NCI-H187 treated with DMSO at 0.1 percent for 48 hours (cell line): Measurements from ENCODE around the gene PTPRE.

Experiments used
- DNase-seq: peaks from one replicate; lab custom pipeline; 2025; lab: John Stamatoyannopoulos, UW

Gene PTPRE

GRCh38 chr10:127952918-127953317 is 46.0 kb downstream of the PTPRE start:
- DNase-seq = no peak

DNA sequence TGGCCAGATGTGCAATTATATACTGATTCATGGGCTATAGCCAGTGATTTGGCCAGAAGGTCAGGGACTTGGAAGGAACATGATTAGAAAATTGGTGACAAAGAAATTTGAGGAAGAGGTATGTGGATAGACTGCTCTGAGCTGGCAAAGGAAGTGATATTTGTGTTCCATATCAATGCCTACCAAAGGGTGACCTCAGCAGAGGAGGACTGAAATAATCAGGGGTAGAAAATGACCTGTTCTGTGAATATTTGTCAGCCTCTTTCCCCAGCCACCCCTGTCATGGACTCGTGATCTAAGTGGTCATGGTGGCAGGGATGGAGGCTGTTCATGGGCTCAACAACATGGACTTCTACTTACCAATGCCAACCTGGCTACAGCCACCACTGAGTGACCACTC is 47.0 kb downstream of the PTPRE start:
- DNase-seq = no peak

DNA sequence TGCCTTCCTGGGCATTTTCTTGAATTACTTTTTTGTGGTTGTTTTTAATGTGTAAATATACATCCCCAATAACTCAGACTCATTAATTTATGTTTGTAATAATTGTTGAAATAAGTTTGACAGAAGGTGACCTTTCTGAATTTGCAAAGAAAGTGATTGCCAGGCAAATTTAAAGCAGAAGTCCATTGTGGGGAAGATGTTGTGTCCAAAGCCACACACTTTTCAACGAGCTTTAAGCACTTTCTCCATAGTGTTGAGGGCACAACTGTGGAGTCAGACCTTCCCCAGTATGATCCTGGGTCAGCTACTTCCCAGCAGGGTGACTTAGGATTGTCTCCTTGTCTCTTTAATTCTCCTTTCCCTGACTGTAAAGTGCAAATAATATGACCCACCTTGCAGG is 52.5 kb downstream of the PTPRE start:
- DNase-seq = no peak

DNA sequence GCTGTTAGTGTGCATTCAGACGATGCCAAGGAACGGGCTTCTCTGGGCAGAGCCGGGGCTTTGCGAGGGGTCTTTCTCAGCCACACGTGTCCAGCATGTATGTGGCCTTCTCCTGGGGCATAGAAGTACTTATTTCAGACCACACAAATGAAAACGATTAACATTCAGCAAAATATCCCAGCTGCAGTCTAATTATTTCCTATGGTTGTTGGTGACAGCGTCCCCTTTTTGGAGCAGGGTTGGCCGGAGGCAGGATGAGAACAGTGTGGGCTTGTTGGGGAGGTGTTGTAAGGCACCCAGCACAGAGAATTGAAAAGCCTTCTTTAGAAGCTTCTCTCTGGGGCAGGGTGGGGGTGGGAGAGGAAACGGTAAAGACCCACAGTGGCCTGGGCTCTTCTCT is 54.2 kb downstream of the PTPRE start:
- DNase-seq = no peak

DNA sequence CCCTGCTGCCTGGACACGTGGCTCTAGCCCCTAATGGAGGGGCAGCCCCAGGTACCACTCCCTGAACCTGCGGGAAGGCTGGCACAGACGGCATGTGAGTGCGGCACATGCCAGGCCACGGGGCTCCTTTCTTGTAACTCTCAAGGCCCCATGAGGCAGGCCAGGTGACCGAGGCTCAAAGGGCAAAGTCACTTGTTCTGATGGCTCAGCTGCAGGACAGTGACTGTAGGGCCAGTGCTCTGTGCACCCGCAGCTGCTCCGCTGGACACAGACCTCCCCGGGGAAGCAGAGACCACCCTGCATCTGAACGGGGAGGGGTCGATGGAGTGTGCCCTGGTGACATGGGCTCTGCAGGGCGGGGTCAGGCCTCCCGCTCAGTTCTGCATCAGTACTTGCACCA is 55.3 kb downstream of the PTPRE start:
- no peak for DNase-seq

DNA sequence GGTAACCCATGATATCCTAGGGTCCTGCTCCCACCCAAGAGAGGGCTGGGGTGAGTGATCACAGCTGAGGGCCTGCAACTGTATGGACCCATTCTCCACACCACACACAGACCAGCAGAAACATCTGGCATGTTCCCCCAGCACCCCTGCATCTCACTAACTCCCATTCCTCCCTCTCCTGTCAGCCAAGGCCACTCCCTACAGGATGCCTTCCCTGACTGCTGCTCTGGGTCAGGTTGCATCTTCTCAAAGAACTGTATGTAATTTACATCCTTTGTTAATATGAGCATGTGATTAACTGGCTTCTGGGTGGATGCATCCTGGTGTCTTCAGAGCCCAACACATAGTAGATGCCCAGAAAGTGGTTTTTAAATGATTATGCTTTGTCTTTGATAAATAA is 56.2 kb downstream of the PTPRE start:
- DNase-seq = no peak

DNA sequence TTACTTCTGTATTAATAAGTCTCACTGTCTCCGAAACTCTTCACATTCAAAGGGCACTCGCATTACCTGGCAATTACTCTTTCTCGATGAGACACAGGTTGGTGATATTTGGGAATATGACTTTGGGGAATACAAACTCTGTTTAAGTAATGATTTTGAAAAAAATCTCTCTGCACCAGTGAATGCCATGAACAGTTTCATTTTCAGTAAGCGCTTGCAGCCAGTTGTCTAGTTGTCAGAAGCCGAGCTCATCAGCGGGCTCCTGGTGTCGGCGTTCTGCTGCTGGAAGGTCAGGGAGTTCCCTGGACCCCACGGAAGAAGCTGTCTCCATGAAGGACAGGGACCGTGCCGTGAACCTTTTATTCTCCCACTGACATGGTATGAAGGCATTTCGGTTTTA is 57.7 kb downstream of the PTPRE start:
- DNase-seq = no peak

GRCh38 chr10:127966875-127967274 is 60.0 kb downstream of the PTPRE start:
- no peak for DNase-seq

DNA sequence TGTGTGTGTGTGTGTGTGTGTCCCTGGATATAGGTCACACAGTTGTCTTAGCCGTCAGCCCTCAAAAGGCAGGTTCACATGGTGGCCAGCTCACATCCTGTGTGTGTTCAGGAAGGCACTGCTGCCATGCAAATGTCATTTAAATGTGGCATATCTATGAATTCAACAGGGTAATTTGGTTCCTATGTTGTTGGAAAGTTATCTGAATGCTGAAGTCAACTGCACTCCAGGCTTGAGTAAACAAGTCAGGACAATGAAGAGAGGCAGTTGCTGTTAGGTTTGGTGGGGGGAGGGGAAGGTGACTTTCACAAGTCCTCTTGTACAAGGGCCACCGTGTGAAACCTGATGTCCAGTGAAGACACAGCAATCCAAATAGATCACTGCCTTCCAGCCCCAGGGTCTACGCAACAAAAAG is 61.1 kb downstream of the PTPRE start:
- no peak for DNase-seq

DNA sequence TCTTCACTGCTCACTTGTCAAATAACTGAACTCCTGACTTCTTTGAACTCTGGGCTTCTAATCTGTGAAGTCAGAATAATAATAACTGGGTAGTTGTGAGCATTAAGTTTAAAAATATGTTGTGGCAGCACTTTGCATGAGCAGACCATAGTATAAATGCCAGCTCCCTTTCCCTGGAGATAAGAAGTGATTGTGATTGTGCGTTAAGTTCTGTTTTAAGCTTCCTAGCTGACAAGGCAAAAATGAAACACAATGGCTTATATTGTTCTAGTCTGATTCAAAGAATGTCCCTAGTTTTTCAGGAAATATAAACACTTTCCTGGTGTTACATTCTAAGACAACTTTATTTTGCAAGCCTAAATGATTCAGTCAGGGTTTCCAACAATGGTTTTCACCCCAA is 61.8 kb downstream of the PTPRE start:
- no peak for DNase-seq

DNA sequence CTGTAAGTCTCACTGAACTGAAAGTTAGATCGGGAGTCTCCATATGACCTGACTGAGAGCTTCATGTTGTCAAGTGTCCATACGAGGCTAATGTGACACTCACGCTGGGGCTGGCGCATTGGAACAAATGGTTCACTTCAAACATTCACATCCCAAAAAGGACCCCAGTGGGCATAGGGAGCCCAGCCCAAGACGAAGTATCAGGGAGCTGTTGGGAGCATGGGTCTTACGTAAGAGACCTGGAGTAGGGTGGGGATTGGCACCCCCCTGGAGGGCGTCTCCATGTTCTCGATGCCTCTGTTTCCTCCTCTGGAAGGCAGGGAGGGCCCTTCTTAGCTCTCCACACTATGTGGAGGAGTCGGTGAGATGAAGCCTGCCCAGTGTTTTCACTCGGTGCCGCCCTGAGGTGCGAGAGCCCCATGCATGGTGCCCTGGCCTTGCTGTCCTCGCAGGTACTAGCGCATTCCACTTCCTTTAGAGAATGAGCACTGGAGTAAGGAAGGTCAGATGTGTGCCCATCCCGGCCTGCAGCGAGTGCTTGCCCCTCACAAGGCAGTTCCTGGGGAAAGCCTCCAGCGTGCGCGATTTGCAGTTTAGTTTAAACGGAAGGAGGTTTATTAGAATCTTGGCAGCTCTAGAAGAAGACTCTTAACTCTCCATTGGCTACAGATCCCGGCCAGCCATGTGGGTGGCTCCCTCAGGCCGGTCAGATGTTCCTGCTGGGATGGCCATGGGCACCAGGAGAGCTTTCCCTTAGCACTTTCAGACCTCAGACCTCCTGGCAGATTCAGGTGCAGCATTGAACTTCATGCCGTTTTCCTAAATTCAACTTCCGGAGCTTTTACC is 64.4 kb downstream of the PTPRE start:
- no peak for DNase-seq

- DNase-seq = no peak
Observed at GRCh38 chr10:127971963-127972615, 65.2 kb downstream of the PTPRE start.

GRCh38 chr10:127972751-127973357 is 66.0 kb downstream of the PTPRE start:
- no peak for DNase-seq

- DNase-seq = no peak
Observed at GRCh38 chr10:127973791-127974311, 66.9 kb downstream of the PTPRE start.

GRCh38 chr10:127974911-127975310 is 68.0 kb downstream of the PTPRE start:
- DNase-seq = no peak

DNA sequence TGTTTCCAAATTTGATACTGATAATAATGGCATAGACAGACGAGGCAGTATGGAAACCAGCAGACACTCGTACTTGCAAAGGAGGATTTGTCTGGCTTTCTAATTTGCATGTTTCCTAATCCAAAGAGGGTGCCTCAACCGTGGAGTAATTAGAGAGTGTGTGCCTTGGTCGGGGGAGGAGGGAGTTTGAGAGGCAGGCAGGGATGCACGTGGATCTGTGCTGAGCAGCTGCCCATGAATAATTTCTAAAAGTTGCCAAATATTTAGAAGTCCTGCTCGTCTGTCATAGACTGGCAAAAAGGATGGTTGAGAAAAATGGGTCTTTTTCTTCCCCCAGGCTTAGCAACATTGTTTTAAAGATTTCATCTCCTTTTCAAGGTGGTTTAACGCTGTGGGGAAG is 69.4 kb downstream of the PTPRE start:
- DNase-seq = no peak

DNA sequence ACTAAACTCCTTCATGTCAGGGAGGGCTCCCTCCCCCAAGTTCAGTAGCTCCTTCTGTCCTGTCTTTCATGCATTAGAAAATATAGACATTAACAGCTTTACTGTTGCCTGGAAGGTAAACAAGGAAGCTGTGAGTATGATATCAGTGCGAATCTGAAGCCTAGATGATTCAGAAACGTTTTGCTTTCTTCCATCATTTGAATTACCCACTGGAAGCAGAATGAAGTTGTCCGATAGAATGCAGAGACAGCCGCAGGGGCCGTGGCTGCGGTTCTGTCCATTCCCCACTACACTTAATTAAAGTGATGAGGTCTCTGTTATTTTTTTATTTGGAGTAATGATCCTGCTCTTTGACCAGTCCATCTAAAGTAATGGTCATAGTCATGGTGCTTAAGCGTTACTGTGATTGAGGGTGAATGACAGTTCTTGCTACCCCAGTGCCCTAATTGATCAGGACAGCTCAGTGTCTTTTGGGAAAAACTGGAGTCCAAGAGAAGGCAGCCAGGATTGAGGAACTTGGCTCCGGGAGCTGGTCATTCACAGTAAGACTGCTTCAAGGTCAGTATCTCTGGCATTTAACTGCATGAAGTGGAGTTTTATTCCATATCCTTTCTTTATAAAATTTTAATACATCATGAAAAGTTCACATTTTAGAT is 69.9 kb downstream of the PTPRE start:
- no peak for DNase-seq

DNA sequence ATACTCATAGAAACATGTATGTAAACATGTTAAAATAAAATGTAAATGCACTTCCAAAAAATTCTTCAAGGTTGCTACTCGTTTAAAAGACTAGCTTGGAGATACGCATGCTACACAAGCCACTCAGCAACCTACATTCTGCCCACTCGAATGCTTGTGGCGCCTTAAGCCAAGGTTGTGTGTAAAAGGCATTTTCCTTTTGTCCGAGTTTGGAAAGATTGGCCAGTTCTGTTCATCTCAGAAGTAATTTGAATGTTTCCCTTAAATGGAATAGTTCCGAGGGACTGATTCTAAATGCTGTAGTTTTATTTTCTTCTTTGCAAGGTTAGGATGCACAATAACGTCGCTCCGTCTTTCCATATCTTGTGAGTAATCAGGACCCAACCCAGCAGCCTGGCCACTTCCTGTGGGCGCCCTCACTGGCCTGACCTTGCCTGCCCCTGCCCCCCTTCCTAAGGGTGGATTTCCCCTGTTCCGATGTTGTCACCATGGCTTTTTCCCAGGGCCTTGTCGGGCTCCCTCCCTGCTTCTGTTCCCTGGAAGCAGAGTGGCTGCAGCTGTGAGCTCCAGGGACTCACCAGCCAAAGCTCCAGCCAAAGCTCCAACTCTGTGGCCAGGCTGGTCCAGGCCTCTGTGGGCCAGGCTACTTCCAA is 70.6 kb downstream of the PTPRE start:
- no peak for DNase-seq

- no peak for DNase-seq
Observed at GRCh38 chr10:127978481-127978880, 71.6 kb downstream of the PTPRE start.

GRCh38 chr10:127979045-127979444 is 72.1 kb downstream of the PTPRE start:
- no peak for DNase-seq

DNA sequence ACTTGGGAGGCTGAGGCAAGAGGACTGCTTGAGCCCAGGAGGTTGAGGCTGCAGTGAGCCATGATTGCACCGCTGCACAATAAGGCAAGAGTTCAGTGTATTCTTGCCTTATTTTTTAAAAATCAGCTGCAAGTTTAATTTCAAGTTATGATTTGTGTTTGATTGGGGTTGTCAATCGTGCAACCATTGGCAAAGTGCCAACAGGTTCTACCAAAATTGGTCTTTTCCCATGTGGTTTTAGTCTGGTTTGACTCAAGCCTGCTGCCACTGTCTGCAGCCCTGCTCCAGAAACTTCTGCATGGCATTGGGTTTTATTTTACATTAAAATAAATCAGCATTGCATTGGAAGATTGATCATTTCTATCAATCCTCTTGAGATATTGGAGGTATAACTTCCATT is 72.7 kb downstream of the PTPRE start:
- DNase-seq = no peak

DNA sequence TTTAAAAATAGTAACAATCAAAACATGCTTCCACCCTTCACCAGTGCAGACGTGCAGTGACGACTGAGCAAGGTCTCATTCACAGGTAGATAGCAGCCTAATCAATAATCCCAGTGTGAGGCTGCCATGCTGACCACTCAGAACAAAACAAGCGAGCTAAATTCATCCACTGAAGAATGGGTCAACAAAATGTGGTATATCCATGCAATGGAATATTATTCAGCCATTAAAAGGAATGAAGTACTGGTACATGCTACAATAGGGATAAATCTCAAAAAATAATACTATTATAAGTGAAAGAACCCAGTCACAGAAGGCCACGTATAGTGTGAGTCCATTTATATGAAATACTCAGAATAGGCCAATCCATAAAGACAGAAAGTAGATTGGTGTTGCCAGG is 74.0 kb downstream of the PTPRE start:
- DNase-seq = no peak
